NCI-H345 treated with DMSO at 0.1 percent for 48 hours (cell line): ENCODE measurements around the gene CCR5AS.
"Not testable (repeated sequence)": the region's sequence is repeated elsewhere in the genome, so short reads cannot be mapped to it uniquely, and the experiment has no call there.

Source experiments
- DNase-seq: peaks from one replicate; lab custom pipeline; 2025; ENCODE audit not compliant: unreplicated experiment; lab: John Stamatoyannopoulos, UW

CCR5AS gene

GRCh38 chr3:46429671-46430070 is 22.8 kb upstream of the CCR5AS start:
- no peak for DNase-seq

- DNase-seq: no peak
Measured at GRCh38 chr3:46429250-46429649, 22.4 kb upstream of the CCR5AS start.

- DNase-seq: no peak
Measured at GRCh38 chr3:46427916-46428833, 21.3 kb upstream of the CCR5AS start.

- DNase-seq: not testable (repeated sequence)
Measured at GRCh38 chr3:46427404-46427803, 20.5 kb upstream of the CCR5AS start.

- not testable (repeated sequence) for DNase-seq
Measured at GRCh38 chr3:46426476-46426875, 19.6 kb upstream of the CCR5AS start.

- no peak for DNase-seq
Measured at GRCh38 chr3:46423588-46423987, 16.7 kb upstream of the CCR5AS start.

GRCh38 chr3:46422617-46423016 is 15.8 kb upstream of the CCR5AS start:
- no peak for DNase-seq

- DNase-seq: no peak
Measured at GRCh38 chr3:46420931-46421330, 14.1 kb upstream of the CCR5AS start.

- no peak for DNase-seq
Measured at GRCh38 chr3:46419816-46420215, 12.9 kb upstream of the CCR5AS start.

- no peak for DNase-seq
Measured at GRCh38 chr3:46417841-46418611, 11.2 kb upstream of the CCR5AS start.

GRCh38 chr3:46416811-46417510 is 10.1 kb upstream of the CCR5AS start:
- no peak for DNase-seq

- DNase-seq: peak; percentile 61
Measured at GRCh38 chr3:46416125-46416810, 9.4 kb upstream of the CCR5AS start.

GRCh38 chr3:46414739-46415138 is 7.9 kb upstream of the CCR5AS start:
- DNase-seq: no peak

- no peak for DNase-seq
Measured at GRCh38 chr3:46413951-46414350, 7.1 kb upstream of the CCR5AS start.

GRCh38 chr3:46412786-46413298 is 6.0 kb upstream of the CCR5AS start:
- no peak for DNase-seq

GRCh38 chr3:46411271-46411670 is 4.4 kb upstream of the CCR5AS start:
- no peak for DNase-seq

- DNase-seq: no peak
Measured at GRCh38 chr3:46410669-46411068, 3.8 kb upstream of the CCR5AS start.

- no peak for DNase-seq
Measured at GRCh38 chr3:46409739-46410489, 3.0 kb upstream of the CCR5AS start.

- DNase-seq: no peak
Measured at GRCh38 chr3:46408853-46409252, 2.0 kb upstream of the CCR5AS start.

- no peak for DNase-seq
Measured at GRCh38 chr3:46407970-46408369, 1.1 kb upstream of the CCR5AS start.
